Colon (tissue), 2 donors: ENCODE measurements around the gene MEG3.
"Not testable (repeated sequence)": the region's sequence is repeated elsewhere in the genome, so short reads cannot be mapped to it uniquely, and the experiment has no call there.

Experiments used
- FAIRE-seq: peaks from 2 replicates; lab custom pipeline; 2012; peaks lifted over from hg19 to GRCh38; lab: Jason Lieb, UNC
- donor health status: control.
- donor health status: control.

MEG3 gene

DNA sequence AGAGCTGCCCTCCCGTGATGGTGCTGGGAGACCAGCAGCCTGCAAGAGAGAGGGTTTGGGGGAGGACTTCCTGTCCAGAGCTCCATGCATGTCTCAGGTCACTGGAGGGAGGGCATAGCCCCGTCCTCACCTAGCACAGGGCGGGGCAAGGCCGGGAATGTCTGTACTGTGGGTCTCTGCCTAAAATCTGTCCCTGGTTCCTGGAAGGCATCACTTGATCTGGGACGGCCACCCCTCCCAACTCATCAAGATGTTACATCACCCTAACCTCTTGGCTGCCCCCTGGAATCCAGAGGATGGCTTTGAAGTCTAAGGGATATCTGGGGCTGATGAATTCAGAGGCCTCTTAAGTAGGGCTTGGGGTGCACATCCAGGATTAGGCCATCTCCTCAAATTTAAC is 37.0 kb upstream of the MEG3 start:
- no peak for FAIRE-seq

DNA sequence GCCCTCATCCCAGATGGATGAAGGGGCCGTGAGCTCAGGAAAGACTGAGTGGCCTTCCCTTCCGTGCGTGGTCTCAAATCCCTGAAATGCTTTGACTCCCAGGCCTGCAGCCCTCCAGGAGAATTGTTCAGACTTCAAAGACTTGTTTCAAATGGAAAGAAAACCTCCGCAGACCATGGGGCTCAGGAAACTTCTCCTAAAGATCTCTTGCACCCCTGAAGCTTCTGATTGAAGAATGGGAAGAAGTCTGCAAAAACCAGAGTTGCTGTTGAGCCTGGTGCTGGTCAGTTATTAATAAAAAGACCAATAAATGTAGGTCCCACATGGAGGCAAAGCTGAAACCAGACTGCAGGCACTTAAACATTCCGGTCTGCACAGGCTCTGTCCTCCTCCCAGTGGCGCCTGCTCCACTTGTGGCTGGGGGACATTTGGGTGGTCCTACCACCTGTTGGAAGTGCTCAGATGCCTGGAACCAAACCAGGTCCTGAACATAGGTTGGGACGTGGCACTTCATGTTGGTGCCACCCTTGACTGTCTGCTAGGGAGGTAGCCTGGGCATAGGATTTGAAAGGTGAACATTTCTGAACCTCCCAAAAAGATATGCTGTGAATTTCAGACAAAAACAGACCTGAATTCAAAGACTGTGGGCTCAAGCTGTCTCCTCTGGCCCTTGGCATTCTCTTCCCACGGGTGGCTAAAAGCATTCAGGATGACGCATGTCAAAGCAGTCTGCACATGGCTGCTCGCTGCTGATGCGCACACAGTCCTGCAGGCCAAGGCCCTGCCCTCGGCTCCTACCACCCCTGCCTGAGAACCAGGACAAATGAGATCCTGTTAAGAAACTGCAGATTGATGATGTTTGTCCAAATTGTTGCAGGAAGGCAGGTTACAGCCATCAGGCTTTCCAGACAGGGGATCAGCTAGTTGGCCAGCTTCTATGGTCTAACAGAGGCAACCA is 36.2 kb upstream of the MEG3 start:
- no peak for FAIRE-seq

DNA sequence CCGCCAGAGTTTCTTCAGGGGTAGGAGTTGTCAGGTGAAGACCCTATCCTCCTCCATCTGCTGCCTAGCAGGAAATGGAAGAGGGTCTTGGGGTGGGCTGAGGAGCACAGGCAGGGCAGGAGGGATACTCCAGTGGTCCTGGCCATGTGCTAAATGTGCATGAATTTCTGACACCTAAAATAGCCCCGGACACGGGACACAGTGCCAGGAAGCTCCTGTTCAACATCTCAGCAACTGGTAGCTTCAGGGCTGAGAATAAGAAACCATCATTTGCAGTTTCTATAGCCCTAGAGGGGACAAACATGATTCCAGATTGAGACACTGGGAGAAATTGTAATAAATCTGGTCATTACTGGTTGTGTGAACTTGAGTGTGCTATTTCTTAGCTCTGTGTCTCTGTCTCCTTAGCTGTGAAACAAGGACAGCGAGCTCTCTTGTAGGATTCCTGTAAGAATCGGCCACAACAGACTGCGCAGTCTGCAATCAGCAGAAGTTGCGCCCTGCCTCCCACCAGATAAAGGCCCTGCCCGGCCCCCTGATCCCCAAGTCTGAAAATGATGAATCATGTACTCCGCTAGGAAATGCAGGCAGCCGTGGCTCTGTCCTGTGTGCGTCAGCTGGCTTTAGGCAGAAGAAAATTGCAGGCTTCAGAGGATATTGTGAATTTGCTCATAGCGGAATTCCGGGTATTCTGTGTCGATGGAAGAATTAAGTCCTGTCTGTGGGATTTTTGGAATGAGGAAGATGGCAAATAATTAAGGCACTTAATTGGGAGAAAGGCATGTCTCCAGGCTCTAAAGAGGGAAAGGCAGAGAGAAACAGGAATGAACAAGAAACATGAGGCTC is 35.2 kb upstream of the MEG3 start:
- FAIRE-seq = no peak

DNA sequence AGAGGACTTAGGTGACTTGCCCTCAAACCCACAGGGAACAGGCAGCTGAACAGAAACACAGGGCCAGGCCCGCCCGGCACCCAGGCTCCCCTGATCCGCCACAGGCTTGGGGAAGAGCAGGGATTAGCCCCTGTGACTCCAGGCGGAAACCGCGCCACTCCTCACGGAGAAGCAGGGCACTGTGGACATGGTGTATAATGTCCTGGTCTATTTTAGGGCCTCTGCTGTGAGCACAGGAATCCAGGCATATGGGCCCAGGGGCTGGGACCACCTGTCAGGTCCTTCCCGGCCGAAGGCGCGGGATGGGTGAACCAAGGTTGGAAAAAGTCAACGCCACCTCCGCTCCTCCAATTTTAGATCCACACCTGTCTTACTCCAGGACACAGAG is 34.6 kb upstream of the MEG3 start:
- no peak for FAIRE-seq

DNA sequence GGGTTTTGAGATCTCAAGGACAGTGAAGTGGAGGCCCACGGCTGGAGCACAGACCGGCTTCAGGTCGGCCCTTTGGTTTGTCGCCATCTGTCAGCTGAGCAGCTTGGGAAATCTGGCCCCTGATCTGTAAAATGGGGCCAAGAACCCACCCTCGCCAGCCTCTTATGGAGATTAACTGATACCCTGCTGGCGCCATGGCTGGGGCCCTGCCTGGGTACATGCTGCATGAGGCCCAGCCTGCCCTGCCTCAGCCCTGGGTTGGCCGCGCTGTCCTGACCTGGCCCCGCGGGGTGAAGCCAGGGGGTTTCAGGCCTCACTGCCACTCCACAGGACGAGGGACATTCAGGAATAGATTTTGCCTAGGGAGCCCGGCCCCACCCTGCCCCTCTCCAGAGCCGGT is 33.9 kb upstream of the MEG3 start:
- FAIRE-seq = no peak

DNA sequence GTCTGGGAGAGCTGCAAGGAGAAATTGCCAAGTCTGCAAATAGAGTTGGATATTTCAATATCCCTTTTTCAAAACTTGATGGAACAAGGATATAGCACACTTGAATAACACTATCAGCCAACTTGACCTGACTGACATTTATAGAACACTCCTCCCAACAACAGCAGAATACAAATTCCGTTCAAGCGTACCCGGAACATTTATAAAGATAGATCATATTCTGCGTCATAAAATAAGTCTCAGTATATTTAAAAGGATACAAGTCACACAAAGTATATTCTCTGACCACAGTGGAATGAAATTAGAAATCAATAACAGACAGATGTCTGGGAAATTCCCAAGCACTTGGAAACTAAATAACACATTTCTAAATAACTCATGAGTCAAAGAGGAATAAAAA is 29.0 kb upstream of the MEG3 start:
- no peak for FAIRE-seq

DNA sequence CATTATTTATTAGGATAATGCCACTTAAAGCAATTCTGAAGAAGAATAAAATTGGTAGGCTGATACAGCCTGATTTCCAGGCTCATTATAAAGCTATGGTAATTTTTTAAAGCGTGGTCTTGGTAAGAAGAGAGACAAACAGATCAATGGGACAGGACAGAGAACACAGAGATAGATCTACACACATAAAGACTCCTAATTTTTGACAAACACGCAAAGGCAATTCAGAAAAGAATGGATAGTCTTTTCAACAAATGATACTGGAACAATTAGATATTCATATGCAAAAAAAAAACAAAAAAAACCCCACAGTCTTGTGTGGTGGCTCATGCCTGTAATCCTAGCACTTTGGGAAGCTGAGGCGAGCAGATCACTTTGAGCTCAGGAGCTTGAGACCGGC is 25.9 kb upstream of the MEG3 start:
- no peak for FAIRE-seq

DNA sequence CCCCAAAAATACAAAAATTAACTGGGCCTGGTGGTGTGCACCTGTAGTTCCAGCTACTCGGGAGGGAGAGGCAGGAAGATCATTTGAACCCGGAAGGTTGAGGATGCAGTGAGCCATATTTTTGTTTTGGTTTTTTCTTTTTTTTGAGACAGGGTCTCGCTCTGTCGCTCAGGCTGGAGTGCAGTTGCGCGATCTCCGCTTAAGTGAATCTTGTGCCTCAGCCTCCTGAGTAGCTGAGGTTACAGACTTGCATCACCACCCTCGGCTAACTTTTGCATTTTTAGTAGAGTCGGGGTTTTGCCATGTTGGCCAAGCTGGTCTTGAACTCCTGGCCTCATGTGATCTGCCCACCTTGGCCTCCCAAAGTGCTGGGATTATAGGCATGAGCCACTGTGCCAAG is 24.5 kb upstream of the MEG3 start:
- FAIRE-seq = not testable (repeated sequence)

DNA sequence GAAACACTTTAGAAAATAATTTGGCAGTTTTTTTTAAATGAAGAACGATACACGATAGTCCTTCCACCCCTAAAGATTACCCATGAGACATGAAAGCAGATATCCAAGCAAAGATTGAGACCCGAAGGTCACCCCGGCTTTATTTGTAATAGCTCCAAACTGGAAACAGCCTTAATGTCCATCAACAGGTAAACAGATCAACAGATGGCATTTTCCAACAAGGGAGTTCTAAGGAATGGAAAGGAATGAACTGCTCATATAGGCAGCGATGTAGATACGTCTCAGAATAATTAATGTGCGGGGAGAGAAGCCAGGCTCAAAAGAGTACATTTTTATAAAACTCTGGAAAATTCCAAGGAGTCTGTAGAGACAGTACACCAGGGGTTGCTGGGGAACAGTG is 23.7 kb upstream of the MEG3 start:
- no peak for FAIRE-seq

DNA sequence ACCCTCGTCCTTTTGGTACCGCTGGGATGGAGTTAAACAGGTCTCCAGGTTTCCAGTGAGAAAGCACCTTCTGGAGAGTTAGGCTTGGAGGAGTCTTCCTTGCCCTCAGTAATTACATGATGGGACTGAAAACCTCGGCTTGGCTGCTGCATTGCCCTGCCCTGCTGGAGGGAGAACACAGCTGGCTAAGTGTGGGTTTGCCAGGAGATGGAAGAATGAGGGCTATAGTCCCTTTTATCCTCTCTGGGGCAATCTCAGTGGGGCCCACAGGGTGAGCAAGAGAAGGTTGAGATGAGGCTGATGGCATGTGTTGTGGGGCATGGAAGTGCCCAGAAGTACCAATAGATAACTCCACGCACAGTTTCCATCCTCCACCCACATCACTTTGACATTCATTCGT is 23.2 kb upstream of the MEG3 start:
- no peak for FAIRE-seq

DNA sequence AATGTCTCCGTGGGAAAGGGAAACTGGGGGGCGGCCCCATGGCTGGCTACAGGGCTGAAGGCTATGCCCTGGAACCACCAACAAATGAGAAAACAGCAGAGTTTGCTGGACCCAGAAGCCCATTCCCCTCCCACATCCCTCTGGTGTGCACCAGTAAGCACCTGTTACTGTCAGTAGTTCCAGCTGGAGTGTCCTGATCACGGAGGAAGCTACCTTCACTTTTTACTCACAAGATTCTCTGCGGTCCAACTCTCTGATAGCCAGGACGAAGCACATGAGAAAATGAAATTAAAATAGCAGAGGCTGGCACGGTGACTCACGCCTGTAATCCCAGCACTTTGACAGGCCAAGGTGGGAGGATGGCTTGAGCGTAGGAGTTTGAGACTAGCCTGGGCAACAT is 22.7 kb upstream of the MEG3 start:
- no peak for FAIRE-seq

DNA sequence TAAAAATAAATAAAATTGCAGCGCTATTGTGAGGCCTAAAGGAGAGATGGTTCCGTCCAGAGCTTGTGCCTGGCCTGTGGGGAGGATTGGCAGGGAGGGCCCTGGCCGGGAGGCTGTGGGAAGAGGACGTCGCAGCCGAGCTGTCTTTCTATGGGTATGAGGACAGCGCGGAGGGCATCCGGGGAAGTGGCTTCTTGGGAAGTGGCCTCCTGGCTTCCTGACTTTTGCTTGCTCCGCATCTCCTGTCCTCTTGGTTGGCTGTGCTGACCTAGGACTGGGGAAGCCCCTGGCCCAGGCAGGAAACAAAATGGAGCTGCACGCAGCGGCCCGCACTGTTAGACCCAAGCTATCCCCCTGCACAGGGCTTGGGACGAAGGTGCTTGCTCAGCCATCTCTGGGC is 22.2 kb upstream of the MEG3 start:
- FAIRE-seq = no peak

DNA sequence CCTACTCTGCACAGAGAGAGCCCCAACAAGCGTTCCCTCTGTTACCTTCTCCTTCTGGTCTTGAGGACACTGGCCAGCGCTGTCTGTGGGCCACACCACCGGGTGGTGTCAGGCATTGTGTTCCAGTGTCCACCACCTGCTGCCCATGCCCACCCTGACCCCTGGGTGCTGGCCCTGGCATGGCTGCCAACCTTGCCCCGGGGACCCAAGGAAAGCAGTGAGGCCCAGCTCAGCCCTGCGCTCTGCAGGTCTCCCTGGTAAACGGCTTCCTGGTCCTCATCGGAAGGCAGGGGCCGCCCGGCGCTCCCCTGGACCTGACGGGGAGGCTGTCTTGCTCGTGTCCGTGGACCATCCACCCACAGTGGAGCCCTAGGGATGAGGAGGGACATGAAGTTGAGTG is 21.8 kb upstream of the MEG3 start:
- no peak for FAIRE-seq

DNA sequence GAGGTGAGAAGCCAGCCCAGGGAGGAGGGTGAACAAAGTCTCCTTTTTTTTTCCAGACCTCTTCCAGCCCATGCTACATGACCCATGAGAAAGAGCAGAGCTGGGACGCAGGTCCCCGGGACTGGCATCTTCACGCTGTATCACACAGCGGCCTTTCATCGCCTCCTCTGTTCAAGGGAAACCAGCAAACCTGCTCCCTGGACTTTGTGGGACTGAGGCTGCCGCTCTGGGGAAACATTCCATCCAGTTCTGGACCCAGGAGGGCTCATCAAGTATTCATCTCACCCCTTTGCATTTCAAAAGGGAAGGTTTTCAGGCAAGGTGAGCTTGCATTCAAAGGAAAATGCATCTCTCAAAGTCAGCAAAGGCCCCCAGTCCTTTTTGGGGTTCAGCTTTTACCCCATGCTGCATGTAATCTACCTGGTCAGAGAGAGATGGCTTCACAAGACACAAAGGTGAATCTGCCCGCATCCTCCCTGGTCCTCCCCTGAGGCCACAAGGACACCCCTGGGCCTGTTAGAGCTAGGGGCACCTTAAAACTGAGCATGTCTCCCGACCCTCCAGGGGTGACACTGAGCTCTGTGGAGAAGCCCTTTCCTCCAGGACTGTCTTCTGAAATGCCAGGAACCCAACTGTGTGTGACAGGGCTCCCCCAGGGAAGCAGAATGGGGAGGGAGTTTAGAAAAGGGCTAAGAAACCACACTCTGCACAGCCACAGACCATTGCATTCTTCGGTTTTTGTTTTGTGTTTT is 21.2 kb upstream of the MEG3 start:
- no peak for FAIRE-seq

DNA sequence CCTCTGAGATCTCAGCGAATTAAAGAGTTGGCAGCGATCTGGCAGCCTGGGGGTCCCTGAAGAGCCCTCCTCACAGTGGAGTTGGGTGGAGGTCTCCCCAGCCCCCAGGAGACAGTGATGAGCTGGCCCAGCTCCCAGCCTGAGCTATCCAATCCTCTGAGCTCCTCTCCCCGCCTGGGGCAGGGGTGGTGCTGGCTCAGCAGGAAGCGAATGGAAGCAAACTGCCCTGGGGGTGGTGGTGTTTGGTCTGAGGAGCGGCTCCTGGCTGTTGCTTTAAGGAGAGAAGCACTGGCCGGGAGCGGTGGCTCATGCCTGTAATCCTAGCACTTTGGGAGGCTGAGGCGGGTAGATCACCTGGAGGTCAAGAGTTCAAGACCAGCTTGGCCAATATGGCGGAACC is 19.5 kb upstream of the MEG3 start:
- FAIRE-seq = no peak

DNA sequence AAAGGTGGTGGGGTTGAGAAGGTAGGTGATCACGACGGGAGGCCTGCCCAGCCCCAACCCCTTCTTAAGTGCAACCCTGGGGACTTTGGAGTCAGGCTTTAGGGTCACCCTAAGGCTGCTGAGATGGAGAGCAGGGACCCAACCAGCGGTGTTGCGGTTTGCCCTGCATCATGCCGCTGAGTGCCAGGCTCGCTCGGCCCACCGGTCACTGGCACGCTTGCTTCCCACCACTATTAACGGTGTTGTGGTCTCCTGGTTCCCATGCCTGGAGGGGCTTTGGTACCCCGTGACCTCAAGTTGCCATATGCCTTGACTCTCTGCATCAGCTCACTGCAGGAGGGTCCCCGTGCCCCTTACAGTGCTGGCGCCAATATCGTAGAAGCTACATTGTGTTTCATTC is 18.4 kb upstream of the MEG3 start:
- no peak for FAIRE-seq

DNA sequence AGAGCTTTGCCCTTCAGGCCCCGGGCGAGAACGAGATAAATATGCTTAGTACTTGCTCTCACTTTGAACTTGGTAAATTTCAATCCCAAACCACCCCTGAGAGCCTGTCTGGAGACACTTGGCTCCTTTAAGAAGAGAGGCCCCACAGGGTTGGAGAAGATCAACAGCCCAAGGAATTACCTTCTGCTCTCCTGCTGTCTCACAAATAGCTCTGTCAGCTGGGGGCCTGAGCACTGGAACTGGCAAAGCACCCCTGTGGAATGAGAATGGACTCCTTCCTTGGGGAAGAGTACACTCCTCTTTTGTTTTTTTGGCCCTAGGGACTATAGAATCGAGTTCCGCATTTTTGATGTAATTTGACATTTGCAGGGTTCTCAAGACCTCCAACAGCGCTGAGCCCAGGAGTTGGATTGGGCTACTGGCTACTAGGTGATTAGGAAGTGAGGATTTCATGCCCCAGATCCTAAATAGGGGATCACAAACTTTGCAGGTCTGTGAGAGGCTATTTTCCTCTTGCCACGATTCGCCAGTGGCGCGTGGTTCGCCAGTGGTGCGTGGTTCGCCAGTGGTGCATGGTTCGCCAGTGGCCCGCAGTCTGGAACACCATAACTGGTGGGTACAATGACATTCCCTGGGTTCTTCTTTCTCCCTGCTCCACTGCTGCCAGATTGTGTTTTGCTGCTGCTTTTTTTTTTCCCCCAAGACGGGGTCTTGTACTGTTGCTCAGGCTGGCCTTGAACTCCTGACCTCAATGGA is 17.8 kb upstream of the MEG3 start:
- no peak for FAIRE-seq

DNA sequence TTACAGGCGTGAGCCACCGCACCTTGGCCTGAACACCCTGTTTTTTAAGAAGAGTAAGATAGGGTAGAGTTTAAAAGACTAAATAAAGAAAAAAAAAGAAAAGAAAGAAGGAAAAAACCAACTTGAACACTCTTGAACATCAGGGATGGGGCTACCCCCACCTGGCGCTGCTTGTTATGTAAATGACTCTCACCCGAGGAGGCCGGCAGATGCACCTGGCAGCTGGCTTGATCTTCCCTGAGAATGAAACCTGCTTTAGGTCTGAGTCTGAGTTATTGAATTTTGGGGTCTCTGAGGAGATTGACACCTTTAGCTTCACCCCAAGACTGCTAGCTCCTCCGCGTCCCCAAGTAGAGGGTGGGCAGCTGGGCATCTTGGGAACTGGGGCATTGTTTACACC is 15.5 kb upstream of the MEG3 start:
- no peak for FAIRE-seq

DNA sequence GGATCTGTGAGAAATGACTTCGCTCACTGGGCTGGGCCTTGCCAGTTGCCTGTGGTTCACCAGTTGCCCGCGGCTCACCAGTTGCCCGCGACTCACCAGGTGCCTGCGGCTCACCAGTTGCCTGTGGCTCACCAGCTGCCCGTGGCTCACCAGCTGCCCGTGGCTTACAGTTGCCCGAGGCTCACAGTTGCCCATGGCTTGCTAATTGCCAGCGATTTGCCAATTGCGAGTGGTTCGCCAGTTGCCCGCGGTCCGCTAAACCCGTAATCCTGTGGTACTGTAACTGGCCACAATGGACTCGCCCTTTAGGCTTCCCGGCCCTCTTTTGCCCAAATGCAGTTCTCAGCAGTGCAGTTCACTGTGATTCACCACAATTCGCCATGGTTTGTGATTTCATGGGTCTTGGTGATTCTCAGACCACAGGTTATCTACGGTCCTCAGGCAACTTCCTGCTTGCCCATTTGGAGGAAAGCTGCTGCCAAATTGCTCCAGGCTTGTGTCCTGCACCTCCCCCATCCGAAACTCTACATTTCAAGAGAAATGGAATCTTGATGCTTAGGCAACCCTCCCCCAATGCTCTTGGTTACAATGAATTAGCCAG is 15.0 kb upstream of the MEG3 start:
- FAIRE-seq = no peak

DNA sequence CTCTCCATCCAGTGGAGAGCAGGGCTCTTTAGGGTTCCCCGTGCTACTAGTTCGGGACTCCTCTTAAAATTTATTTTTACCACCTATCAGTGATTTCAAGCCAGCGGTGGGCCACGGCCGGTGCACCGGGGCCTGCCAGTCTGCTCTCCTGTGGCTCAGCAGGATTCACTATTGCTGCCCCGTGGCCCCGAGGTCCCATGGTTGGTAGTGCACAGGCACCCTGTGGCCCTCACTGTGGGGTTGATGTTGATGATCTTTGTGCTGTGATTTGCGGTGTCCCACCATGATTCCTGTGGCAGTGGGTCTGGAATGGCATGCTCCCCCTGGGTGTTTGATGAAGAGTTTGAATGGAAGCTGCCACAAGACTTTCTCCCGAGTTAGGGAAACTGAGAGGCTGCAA is 12.6 kb upstream of the MEG3 start:
- no peak for FAIRE-seq

DNA sequence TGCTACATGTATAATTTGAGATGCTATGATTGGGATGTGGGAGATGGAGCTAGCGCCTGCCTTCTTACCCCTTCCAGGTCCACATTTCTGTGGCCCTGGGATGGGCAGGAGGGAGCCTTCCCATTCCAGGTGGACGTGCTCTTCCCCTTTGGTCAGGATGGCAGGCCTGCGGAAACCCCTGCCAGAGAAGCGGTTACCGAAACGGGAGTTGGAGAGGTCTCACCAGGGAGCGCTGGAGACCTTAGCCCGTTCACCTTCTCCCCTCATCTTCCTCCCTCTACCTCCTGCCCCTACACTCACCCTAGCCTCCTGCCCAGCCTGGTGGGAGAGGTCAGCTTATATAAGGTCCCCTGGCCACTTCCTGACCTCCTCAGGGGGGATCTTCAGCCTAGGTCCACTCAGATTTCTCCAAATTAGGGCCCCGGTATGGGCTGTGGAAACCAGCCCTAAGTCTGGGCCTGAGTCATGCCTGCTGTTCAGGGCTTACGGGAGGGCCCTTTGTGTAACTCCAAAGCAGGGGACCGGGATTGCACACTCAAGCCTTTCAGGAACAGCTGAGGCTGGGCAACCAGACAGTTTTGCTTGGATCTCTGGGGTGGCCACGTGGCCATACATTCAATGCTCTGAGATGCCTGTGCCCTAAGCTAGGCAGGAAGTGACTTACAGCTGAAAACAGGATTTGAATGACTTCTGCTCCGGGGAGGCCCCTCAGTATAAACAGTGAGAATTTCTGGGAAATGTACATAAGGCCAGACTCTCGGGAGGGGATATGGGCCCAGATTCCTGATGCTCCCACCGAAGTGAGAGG is 10.2 kb upstream of the MEG3 start:
- FAIRE-seq = no peak
